ENCODE measurements around the gene INPP1.
A peak's percentile ranks its signal among the peaks of the same experiment; 100 is the strongest.

The INPP1 gene

GRCh38 chr2:190409616-190410015 lies 66.2 kb downstream of the INPP1 start:
- no peaks in the 10 kb centered on the region for H3K36me3 ChIP-seq (ENCODE audit: insufficient read depth)
- H3K27ac ChIP-seq, result no peak overlapping the region
- H3K4me3 ChIP-seq (IDR thresholded peaks at IDR 0.05; ENCODE audit: insufficient read depth, low read depth, low read length), result no peak overlapping the region
- peak overlapping the region; percentile 95 for H3K4me2 ChIP-seq
- peaks cover 11% of the 10 kb centered on the region for H3K4me1 ChIP-seq (ENCODE audit: low read depth, poor library complexity, severe bottlenecking)
- H3K27me3 ChIP-seq (ENCODE audit: insufficient read depth, low read depth), result no peaks in the 10 kb centered on the region
- peak overlapping the region; percentile 97 for H2AFZ ChIP-seq (ENCODE audit: low read depth)
- no peaks in the 10 kb centered on the region for H4K20me1 ChIP-seq (ENCODE audit: insufficient read depth)
- H3K79me2 ChIP-seq (ENCODE audit: insufficient read depth, low read depth), result no peaks in the 10 kb centered on the region
- H3K9ac ChIP-seq, result peak overlapping the region; percentile 69; the same call in 1 of the 2 replicates
- no peak for TF ChIP-seq CTCF (conservative IDR thresholded peaks at IDR 0.05; ENCODE audit: low read depth, low read length)

GRCh38 chr2:190410166-190410565 lies 66.8 kb downstream of the INPP1 start:
- Histone ChIP-seq H3K4me3 (IDR thresholded peaks at IDR 0.05; ENCODE audit: insufficient read depth, low read depth, low read length) (no peak overlapping the region), H3K79me2 (ENCODE audit: insufficient read depth, low read depth) (no peaks in the 10 kb centered on the region), H4K20me1 (ENCODE audit: insufficient read depth) (no peaks in the 10 kb centered on the region), H3K36me3 (ENCODE audit: insufficient read depth) (no peaks in the 10 kb centered on the region), H3K9ac (no peak overlapping the region), H3K4me2 (peak overlapping the region; percentile 95; the same call in 1 of the 2 replicates), H3K27ac (no peak overlapping the region), H3K4me1 (ENCODE audit: low read depth, poor library complexity, severe bottlenecking) (peaks cover 11% of the 10 kb centered on the region), H3K27me3 (ENCODE audit: insufficient read depth, low read depth) (no peaks in the 10 kb centered on the region), H2AFZ (ENCODE audit: low read depth) (no peak overlapping the region)
- TF ChIP-seq CTCF (conservative IDR thresholded peaks at IDR 0.05; ENCODE audit: low read depth, low read length), result no peak

GRCh38 chr2:190412966-190413365 lies 69.6 kb downstream of the INPP1 start:
- no peaks in the 10 kb centered on the region for H4K20me1 ChIP-seq (ENCODE audit: insufficient read depth)
- no peaks in the 10 kb centered on the region for H3K79me2 ChIP-seq (ENCODE audit: insufficient read depth, low read depth)
- no peak overlapping the region for H3K9ac ChIP-seq
- H3K4me3 ChIP-seq (IDR thresholded peaks at IDR 0.05; ENCODE audit: insufficient read depth, low read depth, low read length), result no peak overlapping the region
- no peak overlapping the region for H2AFZ ChIP-seq (ENCODE audit: low read depth)
- no peaks in the 10 kb centered on the region for H3K27me3 ChIP-seq (ENCODE audit: insufficient read depth, low read depth)
- TF ChIP-seq CTCF (conservative IDR thresholded peaks at IDR 0.05; ENCODE audit: low read depth, low read length), result no peak
- no peak overlapping the region for H3K4me2 ChIP-seq
- peaks cover 11% of the 10 kb centered on the region for H3K4me1 ChIP-seq (ENCODE audit: low read depth, poor library complexity, severe bottlenecking)
- no peaks in the 10 kb centered on the region for H3K36me3 ChIP-seq (ENCODE audit: insufficient read depth)
- H3K27ac ChIP-seq, result no peak overlapping the region

- no peaks in the 10 kb centered on the region for H3K79me2 ChIP-seq (ENCODE audit: insufficient read depth, low read depth)
- no peak overlapping the region for H3K4me2 ChIP-seq
- peaks cover 11% of the 10 kb centered on the region for H3K4me1 ChIP-seq (ENCODE audit: low read depth, poor library complexity, severe bottlenecking)
- H3K27ac ChIP-seq, result no peak overlapping the region
- no peak for TF ChIP-seq CTCF (conservative IDR thresholded peaks at IDR 0.05; ENCODE audit: low read depth, low read length)
- H3K9ac ChIP-seq, result no peak overlapping the region
- H3K4me3 ChIP-seq (IDR thresholded peaks at IDR 0.05; ENCODE audit: insufficient read depth, low read depth, low read length), result no peak overlapping the region
- no peak overlapping the region for H2AFZ ChIP-seq (ENCODE audit: low read depth)
- H3K36me3 ChIP-seq (ENCODE audit: insufficient read depth), result no peaks in the 10 kb centered on the region
- H4K20me1 ChIP-seq (ENCODE audit: insufficient read depth), result no peaks in the 10 kb centered on the region
- no peaks in the 10 kb centered on the region for H3K27me3 ChIP-seq (ENCODE audit: insufficient read depth, low read depth)
Observed at GRCh38 chr2:190413421-190413820, 70.0 kb downstream of the INPP1 start.
